Measurements from ENCODE around the gene SUSD3.

SUSD3 gene

DNA sequence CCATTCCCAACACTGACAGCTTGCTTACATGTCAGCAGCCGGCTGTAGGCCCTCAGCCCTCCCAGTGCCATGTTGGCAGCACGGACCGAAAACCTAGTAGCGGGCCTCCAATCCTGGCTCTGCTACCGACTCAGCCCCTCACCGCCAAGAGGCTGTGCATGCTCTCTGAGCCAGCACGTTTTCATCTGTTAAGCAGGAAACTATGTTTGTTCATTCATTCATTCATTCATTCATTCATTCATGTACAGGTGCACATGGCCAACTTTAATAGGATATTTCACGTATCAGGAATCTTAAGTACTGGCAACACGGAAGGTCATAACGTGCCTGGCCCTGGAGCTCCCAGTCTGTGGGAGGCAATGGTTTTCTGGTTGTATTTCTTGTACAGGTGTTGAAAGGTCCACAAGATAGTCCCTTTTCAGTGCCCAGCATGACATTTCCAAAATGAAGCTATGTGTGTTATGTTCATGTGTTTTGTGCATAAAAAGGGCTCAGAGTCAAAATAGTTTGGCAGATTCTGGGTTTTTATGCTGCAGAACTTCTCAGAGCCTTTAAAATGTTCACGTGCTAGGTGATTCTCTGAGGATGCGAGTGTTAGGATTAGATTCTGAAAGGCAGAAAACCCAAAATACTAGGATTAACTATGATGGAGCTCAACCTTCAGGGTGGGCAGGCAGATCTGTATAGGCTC lies 17.7 kb downstream of the SUSD3 start:
- no peak for DNase-seq (ENCODE audit: low read depth in 2 of 2)

DNA sequence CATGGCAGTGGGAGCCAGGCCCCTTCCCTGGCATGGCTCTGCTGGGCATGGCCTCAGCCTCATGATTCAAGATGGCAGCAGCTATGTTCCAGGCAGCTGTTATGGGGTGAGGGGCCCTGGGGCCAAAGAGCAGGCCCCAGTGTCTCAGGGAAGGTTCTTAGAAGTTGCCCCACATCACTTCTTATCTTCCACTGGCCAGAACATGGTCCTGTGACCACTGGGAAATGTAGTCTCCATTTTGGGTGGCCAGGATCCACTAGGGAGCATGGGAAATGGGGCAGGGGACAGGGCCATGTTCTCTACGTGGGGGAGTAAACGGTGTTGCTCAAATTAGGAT lies 18.3 kb downstream of the SUSD3 start:
- no peak for DNase-seq (ENCODE audit: low read depth in 2 of 2)

DNA sequence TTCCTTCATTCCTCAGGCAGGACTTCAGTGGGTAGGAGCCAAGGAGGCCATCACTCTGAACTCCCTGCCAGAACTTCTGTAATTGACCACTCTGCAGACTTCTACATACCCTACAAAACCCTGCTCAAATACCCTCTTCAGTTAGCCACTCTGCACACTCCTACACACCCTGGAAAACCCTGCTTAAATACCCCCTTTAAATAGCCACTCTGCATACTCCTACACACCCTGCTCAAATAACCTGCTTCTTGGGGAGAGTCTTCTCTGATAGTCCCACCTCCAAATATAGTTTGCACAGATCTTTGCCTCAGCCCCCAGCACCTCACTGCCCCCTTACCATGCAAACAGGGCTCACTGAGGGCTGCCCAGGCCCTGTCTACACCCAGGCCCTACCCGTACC lies 18.9 kb downstream of the SUSD3 start:
- DNase-seq (ENCODE audit: low read depth in 2 of 2), result no peak

DNA sequence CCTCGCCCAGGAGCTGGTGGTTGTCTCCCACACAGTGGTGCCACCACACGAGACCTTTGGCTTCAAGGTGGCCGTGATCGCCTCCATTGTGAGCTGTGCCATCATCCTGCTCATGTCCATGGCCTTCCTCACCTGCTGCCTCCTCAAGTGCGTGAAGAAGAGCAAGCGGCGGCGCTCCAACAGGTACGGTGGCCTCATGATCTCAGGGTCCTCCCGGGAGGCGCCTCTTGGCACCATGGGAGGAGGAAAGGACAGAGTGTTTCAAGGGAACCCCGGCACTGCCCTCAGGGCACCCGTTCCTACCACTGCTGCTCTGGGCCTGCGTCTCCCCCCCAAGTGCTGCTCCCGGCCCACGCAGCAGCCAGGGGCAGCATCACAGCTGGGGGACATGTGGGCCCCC lies 19.3 kb downstream of the SUSD3 start:
- DNase-seq (ENCODE audit: low read depth in 2 of 2), result no peak

DNA sequence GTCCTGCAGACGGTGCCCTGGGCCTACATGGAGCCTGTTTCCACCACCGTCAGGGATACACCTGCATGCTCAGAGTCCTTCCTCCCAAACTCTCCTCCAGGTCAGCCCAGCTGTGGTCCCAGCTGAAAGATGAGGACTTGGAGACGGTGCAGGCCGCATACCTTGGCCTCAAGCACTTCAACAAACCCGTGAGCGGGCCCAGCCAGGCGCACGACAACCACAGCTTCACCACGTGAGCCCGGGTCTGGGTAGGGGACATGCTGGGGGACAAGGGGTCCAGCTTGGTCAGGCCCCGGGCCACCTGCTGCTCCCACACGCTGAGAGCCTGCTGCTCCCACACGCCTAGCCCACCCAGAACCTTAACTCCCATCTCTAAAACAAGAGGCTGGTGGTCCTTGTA lies 20.9 kb downstream of the SUSD3 start:
- no peak for DNase-seq (ENCODE audit: low read depth in 2 of 2)

DNA sequence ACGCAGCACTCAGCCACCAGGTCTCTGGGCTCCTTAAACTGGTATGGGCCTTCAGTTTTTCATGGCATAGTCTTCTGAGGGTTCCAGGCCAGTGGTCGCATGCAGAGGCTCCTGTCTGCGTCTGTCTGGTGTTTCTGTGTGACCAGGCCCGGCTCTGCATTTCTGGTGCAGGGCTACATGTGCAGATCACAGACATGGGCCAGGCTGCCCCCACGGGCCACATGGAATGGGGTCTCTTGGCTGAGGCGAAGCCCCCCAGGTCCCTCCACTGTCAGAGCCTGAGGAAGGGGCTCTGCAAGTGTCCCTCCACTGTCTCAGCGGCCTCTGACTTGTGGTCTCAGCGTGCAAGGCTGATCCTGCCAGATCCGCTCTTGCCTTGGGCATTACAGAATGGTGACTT lies 21.9 kb downstream of the SUSD3 start:
- DNase-seq (ENCODE audit: low read depth in 2 of 2), result no peak

- DNase-seq (ENCODE audit: low read depth in 2 of 2), result no peak
These were observed 22.6 kb downstream of the SUSD3 start for GRCh38 chr9:93081081-93081529.

DNA sequence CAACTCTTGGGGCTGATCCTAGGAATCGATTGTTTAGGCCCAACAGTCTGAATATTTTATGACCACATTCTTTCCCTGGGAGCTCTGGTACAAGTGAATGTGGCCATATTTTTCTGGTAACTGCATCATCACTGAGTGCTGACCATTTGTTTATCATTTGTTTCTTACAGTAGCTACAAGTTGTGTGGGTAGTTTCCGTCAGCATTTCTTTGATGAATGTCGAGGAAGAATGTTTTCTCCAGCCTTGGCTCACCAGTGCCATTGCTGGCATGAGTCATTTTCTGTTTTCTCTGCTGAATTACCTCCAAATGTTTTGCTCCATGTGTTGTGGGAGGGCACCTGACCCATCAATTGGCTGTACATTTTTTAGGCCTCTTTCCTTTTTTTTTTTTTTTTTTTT lies 23.4 kb downstream of the SUSD3 start:
- DNase-seq (ENCODE audit: low read depth in 2 of 2), result no peak

- no peak for DNase-seq (ENCODE audit: low read depth in 2 of 2)
These were observed 24.4 kb downstream of the SUSD3 start for GRCh38 chr9:93082841-93083411.

DNA sequence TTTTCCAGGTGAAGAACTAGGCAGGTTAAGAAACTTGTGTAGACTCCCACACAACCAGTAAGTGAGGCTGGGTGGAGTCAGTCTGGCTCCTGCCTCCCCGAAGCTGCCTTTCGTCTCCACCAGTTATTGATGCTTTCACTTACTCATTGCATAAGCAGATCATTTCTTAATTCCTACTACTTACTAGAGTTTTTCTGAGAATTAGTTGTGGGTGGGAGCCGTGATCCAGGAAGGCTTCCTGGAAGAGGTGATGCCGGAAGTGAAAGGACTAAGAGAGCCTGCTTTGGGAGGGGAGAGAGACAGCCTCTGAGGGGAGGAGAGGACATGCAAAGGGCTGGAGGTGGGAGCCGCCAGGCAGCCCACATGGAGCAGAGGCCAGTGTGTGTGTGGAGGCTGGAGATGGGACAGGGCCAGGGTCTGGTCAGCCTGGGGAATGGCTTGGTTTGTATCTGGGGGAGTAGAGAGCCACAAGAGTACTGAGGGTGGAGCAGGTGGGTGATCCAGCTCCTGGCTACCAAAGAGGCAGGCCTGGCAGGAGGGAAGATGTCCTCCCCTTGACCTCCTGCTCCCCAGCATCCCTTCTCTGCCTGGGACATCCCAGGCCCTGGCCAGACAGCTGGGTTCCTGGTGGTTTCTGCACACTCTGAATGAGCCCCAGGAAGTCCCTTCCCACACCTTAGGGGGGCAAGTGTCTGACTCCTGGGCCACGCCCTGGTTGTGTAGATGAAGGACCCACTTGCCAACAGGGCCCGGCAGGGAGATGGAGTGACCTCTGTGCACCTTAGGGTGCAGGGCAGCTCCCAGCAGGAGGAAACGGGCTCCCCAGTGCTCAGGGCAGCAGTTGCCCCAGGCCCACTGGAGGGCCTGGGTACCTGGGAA lies 25.3 kb downstream of the SUSD3 start:
- DNase-seq (ENCODE audit: low read depth in 2 of 2), result no peak

DNA sequence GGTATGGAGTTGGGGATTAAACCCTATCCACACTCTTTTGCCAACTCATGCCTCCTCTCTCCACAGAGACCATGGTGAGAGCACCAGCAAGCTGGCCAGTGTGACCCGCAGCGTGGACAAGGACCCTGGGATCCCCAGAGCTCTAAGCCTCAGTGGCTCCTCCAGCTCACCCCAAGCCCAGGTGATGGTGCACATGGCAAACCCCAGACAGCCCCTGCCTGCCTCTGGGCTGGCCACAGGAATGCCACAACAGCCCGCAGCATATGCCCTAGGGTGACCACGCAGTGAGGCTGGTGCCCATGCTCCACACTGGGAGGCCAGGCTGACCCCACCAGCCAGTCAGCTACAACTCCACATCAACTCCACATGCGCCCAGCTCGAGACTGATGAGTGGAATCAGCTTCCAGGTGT lies 26.0 kb downstream of the SUSD3 start:
- DNase-seq (ENCODE audit: low read depth in 2 of 2), result no peak

DNA sequence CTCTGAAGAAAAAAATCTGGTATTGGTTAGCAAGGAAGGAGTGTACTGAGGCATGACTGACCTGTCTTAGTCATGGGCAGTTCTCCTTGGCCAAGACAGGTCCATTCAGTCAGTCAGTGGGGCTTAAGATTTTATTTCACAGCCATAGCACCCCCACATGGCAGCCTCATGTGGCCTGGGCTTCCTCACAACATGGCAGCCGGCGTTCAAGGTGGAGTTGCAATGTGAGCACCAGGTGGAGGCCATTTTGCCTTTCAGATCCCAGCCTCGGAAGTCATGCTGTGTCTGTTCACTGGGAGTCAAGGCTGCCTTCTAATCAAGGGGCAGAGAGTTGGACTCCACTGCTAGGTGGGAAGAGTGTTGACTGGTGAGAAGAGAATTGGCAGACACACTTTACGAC lies 27.2 kb downstream of the SUSD3 start:
- no peak for DNase-seq (ENCODE audit: low read depth in 2 of 2)

DNA sequence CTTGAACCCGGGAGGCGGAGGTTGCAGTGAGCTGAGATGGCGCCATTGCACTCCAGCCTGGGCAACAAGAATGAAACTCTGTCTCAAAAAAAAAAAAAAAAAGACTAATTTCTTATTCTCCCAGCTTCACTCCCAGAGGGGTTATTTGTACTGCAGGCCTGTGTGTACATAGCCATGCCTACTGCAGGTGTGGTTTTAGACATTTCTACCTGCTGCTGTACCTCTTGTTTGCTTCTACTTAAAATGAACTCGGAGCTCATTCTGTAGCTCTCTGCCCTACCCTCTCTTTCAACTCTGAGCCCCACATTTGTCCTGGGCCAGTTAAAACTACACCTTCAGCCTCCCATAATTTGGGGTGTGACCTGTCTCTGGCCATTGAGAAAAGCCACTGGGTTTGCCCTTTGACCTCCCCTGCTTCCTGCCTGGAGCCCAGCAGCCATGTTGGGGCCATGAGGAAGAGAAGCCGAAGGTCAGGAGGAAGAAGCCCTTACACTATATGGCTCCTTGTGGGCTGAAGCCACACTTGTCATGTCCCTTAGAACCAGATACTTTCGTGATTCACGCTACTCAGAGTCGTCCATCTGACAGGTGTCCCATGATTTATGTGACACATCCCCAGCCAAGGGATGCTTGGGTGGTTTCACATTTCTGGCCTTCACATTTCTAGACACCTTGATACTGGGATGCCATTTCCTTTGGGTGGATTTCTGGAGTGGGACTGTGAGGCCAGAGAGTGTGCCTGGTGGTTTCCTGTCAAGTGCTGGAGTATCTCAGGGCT lies 28.1 kb downstream of the SUSD3 start:
- no peak for DNase-seq (ENCODE audit: low read depth in 2 of 2)

DNA sequence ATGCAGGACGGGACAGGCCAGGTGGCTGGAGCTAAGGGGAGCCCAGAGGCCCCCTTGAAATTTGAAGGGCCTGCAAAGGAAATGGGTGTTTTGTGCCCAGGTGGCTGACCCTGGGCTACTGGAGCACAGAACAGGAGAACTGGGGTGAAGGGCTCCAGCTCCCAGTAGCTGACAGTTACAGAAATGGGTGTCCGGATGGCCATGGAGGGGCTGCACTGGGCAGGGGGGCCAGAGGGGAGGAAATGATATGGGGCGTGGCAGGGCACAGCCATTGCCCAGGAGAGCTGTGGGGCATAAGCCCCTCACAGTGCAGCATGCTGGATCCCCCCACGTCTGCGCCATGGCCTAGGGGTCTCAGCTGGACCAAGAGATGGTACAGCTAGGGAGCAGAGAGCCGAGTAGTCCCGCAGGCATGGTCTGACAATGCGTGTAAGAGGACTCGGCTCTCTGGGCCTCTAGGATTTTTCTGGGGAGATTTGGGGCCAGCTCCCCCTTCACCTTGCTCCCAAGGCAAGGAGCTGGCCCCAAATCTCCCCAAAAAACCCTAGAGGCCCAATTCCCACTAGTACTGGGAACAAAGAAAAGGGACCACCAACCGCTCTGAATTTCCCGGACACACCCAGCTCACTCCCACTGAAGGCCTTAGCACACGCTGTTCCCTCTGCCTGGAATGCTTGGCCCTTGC lies 29.6 kb downstream of the SUSD3 start:
- no peak for DNase-seq (ENCODE audit: low read depth in 2 of 2)

DNA sequence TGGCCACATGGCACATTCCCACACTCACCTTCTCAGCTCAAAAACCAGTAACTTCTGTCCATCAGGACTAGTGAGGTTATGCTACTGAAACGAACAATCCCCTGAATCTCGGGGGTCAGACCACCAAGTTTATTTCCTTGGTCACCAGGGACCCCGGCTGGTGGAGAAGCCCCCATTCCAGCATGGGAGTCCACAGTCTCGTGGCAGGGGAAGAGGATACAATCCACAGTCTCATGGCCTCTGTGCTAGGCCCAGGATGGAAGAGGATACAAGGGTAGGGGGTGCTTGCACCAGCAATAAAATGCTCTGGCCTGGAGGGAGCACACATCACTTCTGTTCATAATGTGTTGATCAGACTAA lies 30.1 kb downstream of the SUSD3 start:
- DNase-seq (ENCODE audit: low read depth in 2 of 2), result no peak

- no peak for DNase-seq (ENCODE audit: low read depth in 2 of 2)
These were observed 30.5 kb downstream of the SUSD3 start for GRCh38 chr9:93089024-93089423.

GRCh38 chr9:93089481-93089991 lies 31.0 kb downstream of the SUSD3 start:
- DNase-seq (ENCODE audit: low read depth in 2 of 2), result no peak

DNA sequence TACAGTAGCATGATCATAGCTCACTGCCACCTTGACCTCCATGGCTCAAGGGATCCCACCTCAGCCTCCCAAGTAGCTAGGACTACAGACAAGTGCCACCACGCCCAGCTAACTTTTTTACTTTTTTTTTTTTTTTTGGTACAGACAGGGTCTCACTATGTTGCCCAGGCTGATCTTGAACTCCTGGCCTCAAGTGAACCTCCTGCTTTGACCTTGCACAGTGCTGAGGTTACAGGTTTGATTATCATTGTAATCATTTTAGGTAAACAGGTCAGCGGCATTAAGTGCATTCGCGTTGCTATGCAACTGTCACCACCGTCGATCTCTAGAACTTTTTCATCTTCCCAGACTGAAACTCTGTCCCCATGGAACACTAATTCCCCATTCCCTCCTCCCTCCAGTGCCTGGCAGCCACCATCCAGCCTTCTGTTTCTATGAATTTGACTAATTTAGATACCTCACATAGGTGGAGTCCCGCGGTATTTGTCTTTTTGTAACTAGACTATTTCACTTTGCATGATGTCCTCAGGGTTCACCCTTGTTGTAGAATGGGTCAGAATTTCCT lies 31.7 kb downstream of the SUSD3 start:
- DNase-seq (ENCODE audit: low read depth in 2 of 2), result no peak

- no peak for DNase-seq (ENCODE audit: low read depth in 2 of 2)
These were observed 32.6 kb downstream of the SUSD3 start for GRCh38 chr9:93091056-93091452.

GRCh38 chr9:93091453-93092081 lies 33.1 kb downstream of the SUSD3 start:
- DNase-seq (ENCODE audit: low read depth in 2 of 2), result peak in 1 of 2 donors; percentile 45

Data from stimulated activated CD8-positive, alpha-beta memory T cell treated with anti-CD3 and anti-CD28 coated beads, Interleukin-7, amount 100 ng/mL, for 4 hours (primary cell).